Uterus (tissue), 2 donors: ENCODE measurements around the gene CDK6.

Experiments
- POLR2A ChIP-seq, 2 donors: fragments of 450-650 bp; IDR thresholded peaks; one replicate each; pipeline ENCODE4 v1.6.1; 2016; ENCODE audit warnings: antibody characterized with exemption in 2 of 2, mild to moderate bottlenecking in 1 of 2, moderate library complexity in 1 of 2
- TF ChIP-seq, protein P1 (sequence below), 4 experiments: fragments of 200-600 bp in 2 of 4; fragments of 450-650 bp in 2 of 4; sonication (generic) in 2 of 4; IDR thresholded peaks; one replicate each; pipeline ENCODE4 v1.5.1; 2016 to 2019; ENCODE audit warnings: antibody characterized with exemption in 4 of 4, mild to moderate bottlenecking in 2 of 4, moderate library complexity in 1 of 4

DNA sequence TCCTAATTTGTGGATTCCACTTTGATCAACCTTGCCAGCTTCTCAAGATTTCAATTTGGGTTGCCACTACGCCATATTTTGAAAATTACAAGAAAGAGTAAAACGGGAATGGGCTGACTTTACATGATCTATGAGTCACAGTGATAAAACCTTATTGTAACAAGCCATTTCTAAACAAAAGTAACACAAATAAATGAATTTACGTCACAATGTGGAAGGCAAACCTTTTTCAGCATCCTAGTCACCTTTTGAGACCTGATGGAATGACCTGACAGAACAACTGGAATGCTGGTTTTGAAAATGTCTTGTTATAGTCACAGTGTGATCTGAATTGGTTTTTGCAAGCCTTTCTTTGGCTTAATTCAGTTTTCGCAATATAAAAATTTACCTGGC lies 85.9 kb downstream of the CDK6 start:
- no peak for TF ChIP-seq POLR2A (IDR thresholded peaks at IDR 0.05)
- TF ChIP-seq, protein P1, sequence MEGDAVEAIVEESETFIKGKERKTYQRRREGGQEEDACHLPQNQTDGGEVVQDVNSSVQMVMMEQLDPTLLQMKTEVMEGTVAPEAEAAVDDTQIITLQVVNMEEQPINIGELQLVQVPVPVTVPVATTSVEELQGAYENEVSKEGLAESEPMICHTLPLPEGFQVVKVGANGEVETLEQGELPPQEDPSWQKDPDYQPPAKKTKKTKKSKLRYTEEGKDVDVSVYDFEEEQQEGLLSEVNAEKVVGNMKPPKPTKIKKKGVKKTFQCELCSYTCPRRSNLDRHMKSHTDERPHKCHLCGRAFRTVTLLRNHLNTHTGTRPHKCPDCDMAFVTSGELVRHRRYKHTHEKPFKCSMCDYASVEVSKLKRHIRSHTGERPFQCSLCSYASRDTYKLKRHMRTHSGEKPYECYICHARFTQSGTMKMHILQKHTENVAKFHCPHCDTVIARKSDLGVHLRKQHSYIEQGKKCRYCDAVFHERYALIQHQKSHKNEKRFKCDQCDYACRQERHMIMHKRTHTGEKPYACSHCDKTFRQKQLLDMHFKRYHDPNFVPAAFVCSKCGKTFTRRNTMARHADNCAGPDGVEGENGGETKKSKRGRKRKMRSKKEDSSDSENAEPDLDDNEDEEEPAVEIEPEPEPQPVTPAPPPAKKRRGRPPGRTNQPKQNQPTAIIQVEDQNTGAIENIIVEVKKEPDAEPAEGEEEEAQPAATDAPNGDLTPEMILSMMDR (IDR thresholded peaks at IDR 0.05), result no peak
